SK-N-MC (cell line): ENCODE measurements around the gene CNR2.

ENCODE experiments used
- EZH2 ChIP-seq: fragments of 200-600 bp; sonication (generic); IDR thresholded peaks from one replicate; pipeline ENCODE4 v1.6.1; 2017; ENCODE audit warnings: antibody characterized with exemption
- FOXP2 ChIP-seq: optimal IDR thresholded peaks from 2 replicates; pipeline ENCODE3; 2011; ENCODE audit warnings: mild to moderate bottlenecking, moderate library complexity; ENCODE audit not compliant: insufficient read depth; ENCODE audit errors: extremely low read length, control extremely low read depth
- POLR2AphosphoS5 ChIP-seq: IDR thresholded peaks from 2 replicates; pipeline ENCODE4 v1.6.1; 2012; ENCODE audit warnings: mild to moderate bottlenecking, low read depth, low read length, borderline replicate concordance

GRCh38 chr1:23928789-23929188 is 15.6 kb upstream of the CNR2 start:
- TF ChIP-seq EZH2 (no peak), POLR2AphosphoS5 (no peak), FOXP2 (no peak)
